ENCODE data around the gene AGER. TPM values are rescaled to one million over a fixed set of nuclear protein-coding genes. Genes with fewer than 3 reads are reported as not detected.

AGER gene
- total and polyA plus RNA-seq, 2 of the 4 experiments (the other 2 are of a cell fraction) = 0.18 to 4.2 TPM

GRCh38 chr6:32178547-32179440, 5.3 kb downstream of the AGER start:
- intact Hi-C loops (cut with micrococcal nuclease) (loop anchor here (5.0 kb wide), 1 partner anchor 61 kb away; no protein-coding TSS in a partner anchor), in situ Hi-C loops (cut with MboI; ENCODE audit: low sequenced_read_pairs) (loop anchor here (10.0 to 25.0 kb wide), 2 partner anchors 204 to 784 kb away; partner anchors contain the start of genes BRD2, DXO and HLA-DMA), dilution Hi-C loops (cut with HindIII; ENCODE audit: low sequenced_read_pairs, unreplicated experiment) (no loop called here)
- Histone ChIP-seq H2BK120ac (ENCODE audit: low read depth, low read length) (no peak overlapping the region), H3K27ac (ENCODE audit: insufficient read depth, low read length) (peak overlapping the region; percentile 69), H2AFZ (replicated peaks; ENCODE audit: low read length, poor library complexity) (peak overlapping the region; percentile 85), H3K23ac (ENCODE audit: low read depth, low read length) (peak overlapping the region; percentile 86), H3K18ac (ENCODE audit: low read depth, low read length) (peak overlapping the region; percentile 3; the same call in 1 of the 2 replicates), H3K4me2 (ENCODE audit: low read depth, low read length) (peak overlapping the region; percentile 99), H2BK5ac (ENCODE audit: low read depth, low read length, poor library complexity, severe bottlenecking) (peak overlapping the region; percentile 66), H3K79me1 (ENCODE audit: low read depth in 1 of 2, low read length in 2 of 2) (peaks cover 22 to 50% of the 10 kb centered on the region in 2 experiments), H2BK15ac (ENCODE audit: low read depth, low read length) (no peak overlapping the region; the same call in 2 of the 3 replicates), H3K9me3 (ENCODE audit: control insufficient read depth, insufficient read depth, low read length) (no peaks in the 10 kb centered on the region), H3K9me1 (ENCODE audit: insufficient read depth, low read length) (peaks cover 19% of the 10 kb centered on the region), H2AK9ac (replicated peaks; ENCODE audit: low read depth, low read length, poor library complexity) (peak overlapping the region; percentile 92), H3K4ac (ENCODE audit: low read depth, low read length) (peak overlapping the region; percentile 87), H3K56ac (ENCODE audit: extremely low read depth, insufficient read depth, low read length) (peak overlapping the region; percentile 46; the same call in 1 of the 2 replicates), H2AK5ac (ENCODE audit: low read depth, low read length) (peak overlapping the region; percentile 92), H4K91ac (ENCODE audit: insufficient read depth, low read depth, low read length) (peak overlapping the region; percentile 85), H3K4me1 (ENCODE audit: control insufficient read depth, insufficient read depth, low read length) (peaks cover 5% of the 10 kb centered on the region), H3K4me3 (ENCODE audit: insufficient read depth, low read depth, low read length) (peak overlapping the region; percentile 65), H4K20me1 (ENCODE audit: insufficient read depth, low read length) (peaks cover 3% of the 10 kb centered on the region; the same call in 1 of the 2 replicates), H3K9ac (ENCODE audit: low read depth, low read length) (peak overlapping the region; percentile 92), H2BK20ac (ENCODE audit: low read depth, low read length) (no peak overlapping the region), H3K14ac (replicated peaks; ENCODE audit: low read depth, low read length) (peak overlapping the region; percentile 95), H4K8ac (ENCODE audit: low read depth in 2 of 2, low read length in 2 of 2) (peak overlapping the region; percentile 58 to 70; a peak in 2 of 4 replicates), H3K36me3 (ENCODE audit: control insufficient read depth, insufficient read depth, low read length) (peaks cover 18% of the 10 kb centered on the region; the same call in 1 of the 2 replicates), H3K27me3 (ENCODE audit: control insufficient read depth, insufficient read depth, low read length) (no peaks in the 10 kb centered on the region), H4K5ac (ENCODE audit: low read depth, low read length) (peak overlapping the region; percentile 38)
- ChIA-PET CTCF (interaction anchor here (0.6 kb wide), 1 partner anchor 190 kb away, joined by 4 read pairs; no protein-coding TSS in a partner anchor), POLR2A (ENCODE audit: unreplicated experiment) (no interaction called here)
- no peak for ATAC-seq (ENCODE audit: low read depth)
- BruUV-seq (replicated peaks) = no TSS peak
- 1 to 100% methylated on average over 1 to 10 of the region's 24 CpGs for WGBS, 2 experiments (ENCODE audit: extremely low coverage in 2 of 2, insufficient read length in 1 of 2)
- no peak for DNase-seq
- no peak for TF ChIP-seq MAFK (IDR thresholded peaks at IDR 0.05; ENCODE audit: low read depth, low read length)
- TF ChIP-seq RCOR1 (IDR thresholded peaks at IDR 0.05; ENCODE audit: insufficient replicate concordance, low read length) = no peak
- no peak for TF ChIP-seq RFX5 (IDR thresholded peaks at IDR 0.05; ENCODE audit: low read depth, low read length)
- no peak for TF ChIP-seq MAZ (IDR thresholded peaks at IDR 0.05; ENCODE audit: borderline replicate concordance, low read depth, low read length)
- no peak for TF ChIP-seq CEBPB (IDR thresholded peaks at IDR 0.05; ENCODE audit: low read depth, low read length)
- TF ChIP-seq POLR2A (IDR thresholded peaks at IDR 0.05; ENCODE audit: low read depth, low read length) = 0 out of 2 replicates have a peak, but pooled peaks have one; percentile 1
- peak; percentile 61 for TF ChIP-seq USF2 (IDR thresholded peaks at IDR 0.05; ENCODE audit: low read depth, low read length)
- no peak for TF ChIP-seq BHLHE40 (IDR thresholded peaks at IDR 0.05; ENCODE audit: low read depth, low read length)
- TF ChIP-seq FOS (IDR thresholded peaks at IDR 0.05; ENCODE audit: low read depth, low read length) = no peak
- no peak for TF ChIP-seq SMC3 (IDR thresholded peaks at IDR 0.05; ENCODE audit: low read depth, low read length)
- TF ChIP-seq CTCF (conservative IDR thresholded peaks at IDR 0.05; ENCODE audit: low read depth, low read length) = no peak
- TF ChIP-seq ELK1 (IDR thresholded peaks at IDR 0.05; ENCODE audit: borderline replicate concordance, low read depth, low read length) = no peak
- TF ChIP-seq NFE2L2 (IDR thresholded peaks at IDR 0.05; ENCODE audit: low read depth, low read length) = no peak

Data from IMR-90 (cell line).